LNCaP clone FGC (cell line): Measurements from ENCODE around the gene DOCK3.

ENCODE experiments used
- DNase-seq: peaks from one replicate; pipeline ENCODE4 v3.0.0-alpha.2; 2011; ENCODE audit warnings: low read depth
- H3K4me3 ChIP-seq: 2 replicates; pipeline ENCODE4 v1.5.1; 2011; ENCODE audit warnings: mild to moderate bottlenecking, low read depth, low read length, control low read depth
- CTCF ChIP-seq: IDR thresholded peaks from 2 replicates; pipeline ENCODE4 v1.5.1; 2012; ENCODE audit warnings: mild to moderate bottlenecking; ENCODE audit not compliant: control insufficient read depth, insufficient read depth; ENCODE audit errors: extremely low read depth

DOCK3 gene

GRCh38 chr3:51340989-51341636, 666.4 kb downstream of the DOCK3 start:
- TF ChIP-seq CTCF, result no peak
- no peak for DNase-seq
- H3K4me3 ChIP-seq, result no peak overlapping the region

- no peak for DNase-seq
- TF ChIP-seq CTCF, result no peak
- H3K4me3 ChIP-seq, result no peak overlapping the region
Measured at GRCh38 chr3:51343918-51344687, 669.4 kb downstream of the DOCK3 start.

DNA sequence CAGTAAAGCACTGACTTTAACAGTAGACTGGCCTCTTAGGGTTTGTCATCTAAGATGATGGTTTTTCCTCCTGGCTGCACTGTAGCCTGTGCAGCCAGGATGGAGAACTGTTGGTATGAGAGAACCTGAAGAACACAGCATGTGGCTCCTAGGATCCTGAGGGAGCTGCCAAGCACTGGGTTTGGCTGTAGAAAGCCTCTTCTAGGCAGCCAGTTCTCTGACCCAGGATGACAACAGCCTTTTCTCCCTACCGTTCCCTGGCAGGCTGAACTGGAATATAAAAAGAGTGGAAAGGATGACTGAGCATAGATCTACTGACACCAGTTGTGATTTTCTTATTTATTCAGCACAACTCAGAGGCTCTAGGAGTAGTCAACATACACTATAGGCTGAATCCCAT, 676.0 kb downstream of the DOCK3 start:
- TF ChIP-seq CTCF, result no peak
- no peak for DNase-seq
- no peak overlapping the region for H3K4me3 ChIP-seq

- no peak for DNase-seq
Measured at GRCh38 chr3:51353131-51353530, 678.4 kb downstream of the DOCK3 start.

DNA sequence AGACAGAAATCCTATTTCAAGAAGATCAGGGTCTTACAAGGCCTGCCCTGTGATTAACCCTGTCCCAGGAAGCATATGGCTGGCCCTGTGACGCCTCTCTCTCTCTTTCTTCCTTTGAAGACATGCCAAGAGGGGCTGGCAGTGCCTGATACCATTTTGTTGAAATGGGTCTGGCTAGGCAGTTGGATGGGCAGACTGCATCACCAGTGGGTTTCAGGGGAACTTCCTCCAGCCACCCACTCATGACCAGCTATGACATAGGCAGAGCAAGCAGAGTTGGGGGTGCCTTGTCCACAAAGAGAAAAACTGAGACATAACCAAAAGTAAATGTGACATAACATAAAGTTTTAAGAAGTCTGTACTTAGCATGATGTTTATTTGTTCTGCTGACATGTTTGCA, 679.0 kb downstream of the DOCK3 start:
- H3K4me3 ChIP-seq, result no peak overlapping the region
- no peak for DNase-seq
- no peak for TF ChIP-seq CTCF

More at GRCh38 chr3:51353131-51353530, 678.4 kb downstream of the DOCK3 start:
- no peak overlapping the region for H3K4me3 ChIP-seq
- no peak for TF ChIP-seq CTCF

- DNase-seq, result no peak
- TF ChIP-seq CTCF, result no peak
- no peak overlapping the region for H3K4me3 ChIP-seq
Measured at GRCh38 chr3:51354172-51354571, 679.4 kb downstream of the DOCK3 start.
